ENCODE measurements around the gene STX3.

STX3 gene

GRCh38 chr11:59794417-59794816 lies 39.2 kb downstream of the STX3 start:
- Histone ChIP-seq H3K9ac (ENCODE audit: low read length) (no peak overlapping the region), H3K9me3 (ENCODE audit: low read length) (no peaks in the 10 kb centered on the region), H3K27me3 (ENCODE audit: control insufficient read depth in 1 of 2, insufficient read depth in 2 of 2, low read length in 2 of 2) (no peaks in the 10 kb centered on the region), H3K36me3 (ENCODE audit: insufficient read depth, low read length) (peaks cover 53% of the 10 kb centered on the region), H3K4me1 (ENCODE audit: insufficient read depth, low read length) (no peaks in the 10 kb centered on the region), H3K4me3 (ENCODE audit: low read depth in 1 of 2, low read length in 2 of 2) (no peak overlapping the region), H3K27ac (ENCODE audit: low read depth, low read length) (no peak overlapping the region)

GRCh38 chr11:59800390-59801025 lies 45.3 kb downstream of the STX3 start:
- Histone ChIP-seq H3K27me3 (ENCODE audit: control insufficient read depth in 1 of 2, insufficient read depth in 2 of 2, low read length in 2 of 2) (no peaks in the 10 kb centered on the region), H3K9ac (ENCODE audit: low read length) (no peak overlapping the region), H3K4me1 (ENCODE audit: insufficient read depth, low read length) (peaks cover 4% of the 10 kb centered on the region), H3K4me3 (ENCODE audit: low read depth in 1 of 2, low read length in 2 of 2) (no peak overlapping the region), H3K9me3 (ENCODE audit: low read length) (no peaks in the 10 kb centered on the region), H3K27ac (ENCODE audit: low read depth, low read length) (no peak overlapping the region), H3K36me3 (ENCODE audit: insufficient read depth, low read length) (peaks cover 43% of the 10 kb centered on the region)

- peaks cover 42% of the 10 kb centered on the region for H3K36me3 ChIP-seq (ENCODE audit: insufficient read depth, low read length)
- H3K27ac ChIP-seq (ENCODE audit: low read depth, low read length) = no peak overlapping the region
- H3K9ac ChIP-seq (ENCODE audit: low read length) = no peak overlapping the region
Observed at GRCh38 chr11:59801160-59801706, 46.1 kb downstream of the STX3 start.

GRCh38 chr11:59801981-59802638 lies 46.9 kb downstream of the STX3 start:
- Histone ChIP-seq H3K9me3 (ENCODE audit: low read length) (no peaks in the 10 kb centered on the region), H3K27me3 (ENCODE audit: control insufficient read depth in 1 of 2, insufficient read depth in 2 of 2, low read length in 2 of 2) (no peaks in the 10 kb centered on the region), H3K4me3 (ENCODE audit: low read depth in 1 of 2, low read length in 2 of 2) (no peak overlapping the region), H3K4me1 (ENCODE audit: insufficient read depth, low read length) (peaks cover 4% of the 10 kb centered on the region), H3K36me3 (ENCODE audit: insufficient read depth, low read length) (peaks cover 46% of the 10 kb centered on the region), H3K9ac (ENCODE audit: low read length) (peak overlapping the region; percentile 4), H3K27ac (ENCODE audit: low read depth, low read length) (no peak overlapping the region)

More at GRCh38 chr11:59801160-59801706, 46.1 kb downstream of the STX3 start:
- Histone ChIP-seq H3K9me3 (ENCODE audit: low read length) (no peaks in the 10 kb centered on the region), H3K4me1 (ENCODE audit: insufficient read depth, low read length) (peaks cover 4% of the 10 kb centered on the region), H3K27me3 (ENCODE audit: control insufficient read depth in 1 of 2, insufficient read depth in 2 of 2, low read length in 2 of 2) (no peaks in the 10 kb centered on the region), H3K4me3 (ENCODE audit: low read depth in 1 of 2, low read length in 2 of 2) (no peak overlapping the region)

- H3K36me3 ChIP-seq (ENCODE audit: insufficient read depth, low read length) = peaks cover 46% of the 10 kb centered on the region
- peaks cover 4% of the 10 kb centered on the region for H3K4me1 ChIP-seq (ENCODE audit: insufficient read depth, low read length)
- no peak overlapping the region for H3K4me3 ChIP-seq (ENCODE audit: low read depth in 1 of 2, low read length in 2 of 2)
- no peak overlapping the region for H3K27ac ChIP-seq (ENCODE audit: low read depth, low read length)
- H3K9me3 ChIP-seq (ENCODE audit: low read length) = no peaks in the 10 kb centered on the region
- peak overlapping the region; percentile 4 for H3K9ac ChIP-seq (ENCODE audit: low read length)
- H3K27me3 ChIP-seq (ENCODE audit: control insufficient read depth in 1 of 2, insufficient read depth in 2 of 2, low read length in 2 of 2) = no peaks in the 10 kb centered on the region
Observed at GRCh38 chr11:59802639-59803176, 47.5 kb downstream of the STX3 start.

- H3K4me1 ChIP-seq (ENCODE audit: insufficient read depth, low read length) = peaks cover 4% of the 10 kb centered on the region
- no peaks in the 10 kb centered on the region for H3K9me3 ChIP-seq (ENCODE audit: low read length)
- H3K27ac ChIP-seq (ENCODE audit: low read depth, low read length) = no peak overlapping the region
- H3K9ac ChIP-seq (ENCODE audit: low read length) = no peak overlapping the region
- no peaks in the 10 kb centered on the region for H3K27me3 ChIP-seq (ENCODE audit: control insufficient read depth in 1 of 2, insufficient read depth in 2 of 2, low read length in 2 of 2)
- H3K4me3 ChIP-seq (ENCODE audit: low read depth in 1 of 2, low read length in 2 of 2) = no peak overlapping the region
- H3K36me3 ChIP-seq (ENCODE audit: insufficient read depth, low read length) = peaks cover 47% of the 10 kb centered on the region
Observed at GRCh38 chr11:59804061-59804460, 48.9 kb downstream of the STX3 start.

GRCh38 chr11:59807047-59807610 lies 52.0 kb downstream of the STX3 start:
- Histone ChIP-seq H3K4me1 (ENCODE audit: insufficient read depth, low read length) (peaks cover 2% of the 10 kb centered on the region), H3K27me3 (ENCODE audit: control insufficient read depth in 1 of 2, insufficient read depth in 2 of 2, low read length in 2 of 2) (no peaks in the 10 kb centered on the region), H3K36me3 (ENCODE audit: insufficient read depth, low read length) (peaks cover 37% of the 10 kb centered on the region), H3K27ac (ENCODE audit: low read depth, low read length) (no peak overlapping the region), H3K4me3 (ENCODE audit: low read depth in 1 of 2, low read length in 2 of 2) (no peak overlapping the region), H3K9me3 (ENCODE audit: low read length) (no peaks in the 10 kb centered on the region), H3K9ac (ENCODE audit: low read length) (no peak overlapping the region)

- Histone ChIP-seq H3K27me3 (ENCODE audit: control insufficient read depth in 1 of 2, insufficient read depth in 2 of 2, low read length in 2 of 2) (no peaks in the 10 kb centered on the region), H3K4me1 (ENCODE audit: insufficient read depth, low read length) (no peaks in the 10 kb centered on the region), H3K9me3 (ENCODE audit: low read length) (no peaks in the 10 kb centered on the region), H3K36me3 (ENCODE audit: insufficient read depth, low read length) (peaks cover 25% of the 10 kb centered on the region), H3K27ac (ENCODE audit: low read depth, low read length) (peak within 1 kb of the TSS; percentile 90), H3K4me3 (ENCODE audit: low read depth in 1 of 2, low read length in 2 of 2) (peak within 1 kb of the TSS; percentile 86 to 99), H3K9ac (ENCODE audit: low read length) (peak within 1 kb of the TSS; percentile 94)
Observed at GRCh38 chr11:59810189-59810910, 55.2 kb downstream of the STX3 start, which contains the start of gene MRPL16. Gene MRPL16 (minus strand): TSS chr11:59810778. CDS start chr11:59810658, 120 bp downstream.

GRCh38 chr11:59810911-59811259 lies 55.7 kb downstream of the STX3 start:
- Histone ChIP-seq H3K36me3 (ENCODE audit: insufficient read depth, low read length) (peaks cover 20% of the 10 kb centered on the region), H3K4me1 (ENCODE audit: insufficient read depth, low read length) (no peaks in the 10 kb centered on the region), H3K9me3 (ENCODE audit: low read length) (no peaks in the 10 kb centered on the region), H3K27ac (ENCODE audit: low read depth, low read length) (peak overlapping the region; percentile 90), H3K4me3 (ENCODE audit: low read depth in 1 of 2, low read length in 2 of 2) (peak overlapping the region; percentile 86 to 99), H3K27me3 (ENCODE audit: control insufficient read depth in 1 of 2, insufficient read depth in 2 of 2, low read length in 2 of 2) (no peaks in the 10 kb centered on the region), H3K9ac (ENCODE audit: low read length) (no peak overlapping the region)

- no peaks in the 10 kb centered on the region for H3K9me3 ChIP-seq (ENCODE audit: low read length)
- H3K4me3 ChIP-seq (ENCODE audit: low read depth in 1 of 2, low read length in 2 of 2) = no peak overlapping the region
- no peaks in the 10 kb centered on the region for H3K4me1 ChIP-seq (ENCODE audit: insufficient read depth, low read length)
- H3K36me3 ChIP-seq (ENCODE audit: insufficient read depth, low read length) = peaks cover 8% of the 10 kb centered on the region
- no peak overlapping the region for H3K9ac ChIP-seq (ENCODE audit: low read length)
- no peaks in the 10 kb centered on the region for H3K27me3 ChIP-seq (ENCODE audit: control insufficient read depth in 1 of 2, insufficient read depth in 2 of 2, low read length in 2 of 2)
- no peak overlapping the region for H3K27ac ChIP-seq (ENCODE audit: low read depth, low read length)
Observed at GRCh38 chr11:59812220-59812619, 57.0 kb downstream of the STX3 start.

- Histone ChIP-seq H3K4me1 (ENCODE audit: insufficient read depth, low read length) (no peaks in the 10 kb centered on the region), H3K4me3 (ENCODE audit: low read depth in 1 of 2, low read length in 2 of 2) (no peak overlapping the region), H3K36me3 (ENCODE audit: insufficient read depth, low read length) (no peaks in the 10 kb centered on the region), H3K27ac (ENCODE audit: low read depth, low read length) (no peak overlapping the region), H3K27me3 (ENCODE audit: control insufficient read depth in 1 of 2, insufficient read depth in 2 of 2, low read length in 2 of 2) (no peaks in the 10 kb centered on the region), H3K9ac (ENCODE audit: low read length) (no peak overlapping the region), H3K9me3 (ENCODE audit: low read length) (no peaks in the 10 kb centered on the region)
Observed at GRCh38 chr11:59813364-59813763, 58.2 kb downstream of the STX3 start.

All from muscle layer of colon (tissue), 2 donors.